OCI-LY1 (cell line): ENCODE results near the gene DNAJC8.

Source experiments
- EZH2 ChIP-seq: fragments of 200-600 bp; sonication (generic), shearing (Covaris generic); IDR thresholded peaks from 2 replicates; pipeline ENCODE4 v1.8.0; 2017; ENCODE audit warnings: borderline replicate concordance, mixed run types, mild to moderate bottlenecking, antibody characterized with exemption, low read length, moderate library complexity, mixed read lengths
- TF ChIP-seq, protein P1 (sequence below): fragments of 200-600 bp; sonication (generic), shearing (Covaris generic); IDR thresholded peaks from 2 replicates; pipeline ENCODE4 v1.5.1; 2017; ENCODE audit warnings: mild to moderate bottlenecking, antibody characterized with exemption, low read length, moderate library complexity, mixed read lengths

DNA sequence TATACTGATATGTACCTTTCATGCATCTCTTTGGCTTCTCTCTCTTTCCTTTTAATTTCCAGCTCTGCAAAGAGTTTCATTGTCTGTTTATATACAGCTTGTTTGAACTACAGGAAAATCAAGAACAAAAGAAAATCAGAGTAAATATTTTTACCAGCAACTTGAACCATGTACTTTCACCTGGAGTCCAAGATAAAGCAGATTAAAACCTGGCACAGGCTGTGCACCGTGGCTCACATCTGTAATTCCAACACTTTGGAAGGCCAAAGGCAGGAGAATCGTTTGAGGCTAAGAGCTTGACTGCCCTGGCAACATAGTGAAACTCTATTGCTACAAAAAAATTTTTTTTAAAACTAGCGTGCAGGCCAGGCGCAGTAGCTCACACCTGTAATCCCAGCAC, 27.6 kb downstream of the DNAJC8 start:
- TF ChIP-seq, protein P1, sequence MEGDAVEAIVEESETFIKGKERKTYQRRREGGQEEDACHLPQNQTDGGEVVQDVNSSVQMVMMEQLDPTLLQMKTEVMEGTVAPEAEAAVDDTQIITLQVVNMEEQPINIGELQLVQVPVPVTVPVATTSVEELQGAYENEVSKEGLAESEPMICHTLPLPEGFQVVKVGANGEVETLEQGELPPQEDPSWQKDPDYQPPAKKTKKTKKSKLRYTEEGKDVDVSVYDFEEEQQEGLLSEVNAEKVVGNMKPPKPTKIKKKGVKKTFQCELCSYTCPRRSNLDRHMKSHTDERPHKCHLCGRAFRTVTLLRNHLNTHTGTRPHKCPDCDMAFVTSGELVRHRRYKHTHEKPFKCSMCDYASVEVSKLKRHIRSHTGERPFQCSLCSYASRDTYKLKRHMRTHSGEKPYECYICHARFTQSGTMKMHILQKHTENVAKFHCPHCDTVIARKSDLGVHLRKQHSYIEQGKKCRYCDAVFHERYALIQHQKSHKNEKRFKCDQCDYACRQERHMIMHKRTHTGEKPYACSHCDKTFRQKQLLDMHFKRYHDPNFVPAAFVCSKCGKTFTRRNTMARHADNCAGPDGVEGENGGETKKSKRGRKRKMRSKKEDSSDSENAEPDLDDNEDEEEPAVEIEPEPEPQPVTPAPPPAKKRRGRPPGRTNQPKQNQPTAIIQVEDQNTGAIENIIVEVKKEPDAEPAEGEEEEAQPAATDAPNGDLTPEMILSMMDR = no peak
- no peak for TF ChIP-seq EZH2
